HepG2 (cell line): ENCODE results near the gene NAPB. TPM values are rescaled to one million over a fixed set of nuclear protein-coding genes. Genes with fewer than 3 reads are reported as not detected.
A peak's percentile ranks its signal among the peaks of the same experiment; 100 is the strongest.

ENCODE experiments used
- ATAC-seq: fragments of 200-7000 bp; cut with Tn5 transposase; 3 replicates; pipeline ENCODE4 v1.9.1; 2020; ENCODE audit warnings: mild to moderate bottlenecking, moderate library complexity
- BruUV-seq: library from RNA; stranded (reverse); fragments of 400-500 nt; replicated peaks from 2 replicates; lab custom pipeline; 2021; lab: Mats Ljungman, UMichigan
- CTCF ChIA-PET: fragments of 300-600 bp; formaldehyde crosslinking; extraction: SDS; loops from one replicate; lab custom pipeline; 2021; ENCODE audit warnings: low total read pairs, inconsistent platforms, low intra/inter-chr PET ratio; lab: Yijun Ruan, JAX
- POLR2A ChIA-PET: fragments of 350-600 bp; sonication (Branson Sonifier 250); formaldehyde crosslinking; loops from one replicate; lab custom pipeline; 2020; ENCODE audit warnings: antibody characterized with exemption, inconsistent platforms; lab: Yijun Ruan, JAX
- DNase-seq: peaks from one replicate; pipeline ENCODE4 v3.0.0-alpha.2; 2015; ENCODE audit warnings: low spot score
- FAIRE-seq: peaks from 3 replicates; lab custom pipeline; 2011; peaks lifted over from hg19 to GRCh38; lab: Jason Lieb, UNC
- H2AFZ ChIP-seq: one replicate; pipeline ENCODE4 v1.6.1; 2011; ENCODE audit warnings: low read length, inconsistent platforms
- H3K27ac ChIP-seq: fragments of 300-600 bp; 3 replicates; pipeline ENCODE4 v1.8.0; 2011; ENCODE audit warnings: mixed run types, mild to moderate bottlenecking, mixed read lengths, low read length, inconsistent platforms; ENCODE audit not compliant: insufficient read depth; ENCODE audit errors: extremely low read length
- H3K27me3 ChIP-seq, 2 experiments: fragments of 200-600 bp in 1 of 2; 2 replicates in 1 of 2; 3 replicates in 1 of 2; pipeline versions ENCODE4 v1.6.0 to v1.8.0; 2011; ENCODE audit warnings: low read length in 2 of 2, mild to moderate bottlenecking in 2 of 2, moderate library complexity in 2 of 2, inconsistent platforms in 1 of 2; ENCODE audit not compliant: insufficient read depth in 2 of 2, control insufficient read depth in 1 of 2
- H3K36me3 ChIP-seq, 2 experiments: fragments of 200-600 bp in 1 of 2; replicated peaks in 1 of 2; 2 replicates in 1 of 2; 3 replicates in 1 of 2; pipeline versions ENCODE4 v1.5.1 to v1.8.0; 2011; ENCODE audit warnings: low read length in 2 of 2, inconsistent platforms in 1 of 2; ENCODE audit not compliant: insufficient read depth in 2 of 2, control insufficient read depth in 1 of 2
- H3K4me1 ChIP-seq: 2 replicates; pipeline ENCODE4 v1.5.1; 2012; ENCODE audit warnings: low read length, inconsistent platforms; ENCODE audit not compliant: insufficient read depth
- H3K4me2 ChIP-seq: 2 replicates; pipeline ENCODE4 v1.6.0; 2011; ENCODE audit warnings: low read depth, low read length, inconsistent platforms
- H3K4me3 ChIP-seq, 3 experiments: fragments of 200-600 bp in 1 of 3; sonication (generic), shearing (Covaris generic) in 1 of 3; replicated peaks in 1 of 3; 2 replicates each; pipeline ENCODE4 v1.5.1; 2011 to 2016; ENCODE audit warnings: low read length in 3 of 3, inconsistent platforms in 2 of 3, low read depth in 2 of 3, mild to moderate bottlenecking in 2 of 3, control low read depth in 1 of 3, mixed read lengths in 1 of 3; ENCODE audit not compliant: insufficient read depth in 1 of 3
- H3K79me2 ChIP-seq: one replicate; pipeline ENCODE4 v1.6.1; 2011; ENCODE audit warnings: low read length, inconsistent platforms; ENCODE audit not compliant: insufficient read depth
- H3K9ac ChIP-seq: 2 replicates; pipeline ENCODE4 v1.6.0; 2011; ENCODE audit warnings: mild to moderate bottlenecking, low read depth, low read length, inconsistent platforms; ENCODE audit not compliant: insufficient read depth
- H3K9me3 ChIP-seq: 2 replicates; pipeline ENCODE4 v1.5.1; 2012; ENCODE audit warnings: mild to moderate bottlenecking, low read length
- H4K20me1 ChIP-seq: 2 replicates; pipeline ENCODE4 v1.6.0; 2011; ENCODE audit warnings: inconsistent platforms, mild to moderate bottlenecking, low read length, moderate library complexity; ENCODE audit not compliant: insufficient read depth
- BORCS8-MEF2B ChIP-seq: sonication (generic); formaldehyde crosslinking; IDR thresholded peaks from 2 replicates; pipeline ENCODE4 v1.8.0; 2022; ENCODE audit warnings: mild to moderate bottlenecking, missing genetic modification reagents
- SCMH1 ChIP-seq: sonication (generic); formaldehyde crosslinking; IDR thresholded peaks from 2 replicates; pipeline ENCODE4 v1.9.0; 2021; ENCODE audit warnings: missing genetic modification reagents, mild to moderate bottlenecking, borderline replicate concordance
- ZBTB10 ChIP-seq: sonication (generic); formaldehyde crosslinking; IDR thresholded peaks from 2 replicates; pipeline ENCODE4 v1.4.0; 2020; ENCODE audit warnings: missing genetic modification reagents, borderline replicate concordance
- ZNF280D ChIP-seq: sonication (generic); formaldehyde crosslinking; IDR thresholded peaks from 2 replicates; pipeline ENCODE4 v1.5.1; 2020; ENCODE audit warnings: mild to moderate bottlenecking, missing genetic modification reagents
- ZNF430 ChIP-seq: sonication (generic); formaldehyde crosslinking; IDR thresholded peaks from 2 replicates; pipeline ENCODE4 v1.9.0; 2021; ENCODE audit warnings: mild to moderate bottlenecking, missing genetic modification reagents
- ZNF446 ChIP-seq: sonication (generic); formaldehyde crosslinking; IDR thresholded peaks from 2 replicates; pipeline ENCODE4 v1.5.0; 2020; ENCODE audit warnings: mild to moderate bottlenecking, missing genetic modification reagents
- ZNF530 ChIP-seq: sonication (generic); formaldehyde crosslinking; IDR thresholded peaks from 2 replicates; pipeline ENCODE4 v1.5.0; 2020; ENCODE audit warnings: low read depth, mild to moderate bottlenecking, missing genetic modification reagents
- ZNF770 ChIP-seq: sonication (generic); formaldehyde crosslinking; IDR thresholded peaks from 2 replicates; pipeline ENCODE4 v1.5.0; 2020; ENCODE audit warnings: mild to moderate bottlenecking, missing genetic modification reagents
- WGBS: methylation state at CpG from one replicate; pipeline ENCODE4 v1.1.6; 2017; ENCODE audit warnings: low lambda C conversion rate; 5-methylcytosine and 5-hydroxymethylcytosine counted together
- in situ Hi-C: cut with HindIII; loops from 2 replicates; pipeline ENCODE4 v1.10.0; 2017; ENCODE audit warnings: low pct_unique_long_range_greater_than_20kb; ENCODE audit not compliant: extremely low pct_ligation_motif_present
- intact Hi-C: fragments of 100-400 bp; cut with micrococcal nuclease; formaldehyde crosslinking; loops from one replicate; pipeline ENCODE4 v1.10.0; 2022; ENCODE audit not compliant: unreplicated experiment
- polyA plus RNA-seq, 8 experiments: library from polyadenylated mRNA; depleted of rRNA in 3 of 8; stranded (reverse) in 7 of 8; unstranded in 1 of 8; fragments of >200 nt; fragmentation: Illumina TruSeq in 4 of 8; extraction: Trizol in 4 of 8; gene quantifications; 2 replicates each; pipeline versions ENCODE4 v1.2.1 to v1.2.3, GENCODE V29; 2011 to 2016; ENCODE audit warnings: low read depth in 4 of 8, missing spikeins in 1 of 8, mixed read lengths in 1 of 8; ENCODE audit not compliant: insufficient read depth in 1 of 8
- total RNA-seq, 5 experiments: library from RNA; depleted of rRNA; stranded (reverse); fragments of >200 nt; fragmentation: Illumina TruSeq; extraction: Trizol; gene quantifications; 2 replicates each; pipeline ENCODE4 v1.2.3, GENCODE V29; 2016; ENCODE audit warnings: low read depth in 1 of 5

NAPB gene
- total and polyA plus RNA-seq, 2 of the 13 experiments (the other 11 are each of a cell fraction or from before 2014, with no cell fraction given) = 15.2 to 16.1 TPM

GRCh38 chr20:23413862-23414422 is 7.3 kb downstream of the NAPB start:
- ChIA-PET CTCF (no interaction called here), POLR2A (no interaction called here)
- intact Hi-C loops = no loop called here

More at GRCh38 chr20:23413862-23414422, 7.3 kb downstream of the NAPB start:
- DNase-seq (no peak), FAIRE-seq (no peak), ATAC-seq (no peak)
- H3K27ac ChIP-seq = no peak overlapping the region
- no peak overlapping the region for H3K9ac ChIP-seq
- WGBS = 97% methylated on average over 3 of the region's 3 CpGs
- in situ Hi-C loops = no loop called here
- H3K36me3 ChIP-seq = peaks cover 0 to 4% of the 10 kb centered on the region in 2 experiments; a peak in 1 of 5 replicates
- TF ChIP-seq ZBTB10 (CRISPR knock-in tag) (no peak), ZNF280D (CRISPR knock-in tag) (no peak), BORCS8-MEF2B (no peak), SCMH1 (no peak), ZNF770 (peak; percentile 76), ZNF430 (CRISPR knock-in tag) (no peak), ZNF446 (CRISPR knock-in tag) (no peak), ZNF530 (CRISPR knock-in tag) (no peak)
- no peaks in the 10 kb centered on the region for H3K9me3 ChIP-seq
- H3K79me2 ChIP-seq = peaks cover 96% of the 10 kb centered on the region
- H3K4me2 ChIP-seq = no peak overlapping the region
- H3K4me1 ChIP-seq = peaks cover 72% of the 10 kb centered on the region
- no peak overlapping the region for H2AFZ ChIP-seq
- H3K4me3 ChIP-seq = no peak overlapping the region
- no TSS peak for BruUV-seq
- H4K20me1 ChIP-seq = peaks cover 44% of the 10 kb centered on the region
- no peaks in the 10 kb centered on the region for H3K27me3 ChIP-seq
